ENCODE measurements around the gene ZNF202. TPM values are rescaled to one million over a fixed set of nuclear protein-coding genes. Genes with fewer than 3 reads are reported as not detected.

ZNF202 gene
- polyA plus RNA-seq (2012; ENCODE audit: missing spikeins) = 9.3 TPM

- peak; percentile 53; the same call in 1 of the 2 replicates for TF ChIP-seq POLR2AphosphoS5 (IDR thresholded peaks at IDR 0.05; ENCODE audit: low read depth, low read length)
- TF ChIP-seq POLR2A (IDR thresholded peaks at IDR 0.05; ENCODE audit: low read depth, low read length) = peak; percentile 70
- TF ChIP-seq TAF1 (IDR thresholded peaks at IDR 0.05; ENCODE audit: borderline replicate concordance, low read depth, low read length) = peak; percentile 20; the same call in 1 of the 2 replicates
- DNase-seq (ENCODE audit: insufficient read length) (peak; percentile 63), FAIRE-seq (peak; percentile 99)
Measured at GRCh38 chr11:123741159-123742030, at the start of gene ZNF202. Gene ZNF202 (minus strand): TSS chr11:123741660. CDS start chr11:123730888, 10,772 bp downstream.

GRCh38 chr11:123783536-123783935 lies 42.1 kb upstream of the ZNF202 start:
- FAIRE-seq (no peak), DNase-seq (ENCODE audit: insufficient read length) (no peak)
- TF ChIP-seq POLR2A (IDR thresholded peaks at IDR 0.05; ENCODE audit: low read depth, low read length) (no peak), TAF1 (IDR thresholded peaks at IDR 0.05; ENCODE audit: borderline replicate concordance, low read depth, low read length) (no peak), POLR2AphosphoS5 (IDR thresholded peaks at IDR 0.05; ENCODE audit: low read depth, low read length) (no peak)

- FAIRE-seq = no peak
- DNase-seq (ENCODE audit: insufficient read length) = no peak
- TF ChIP-seq POLR2A (IDR thresholded peaks at IDR 0.05; ENCODE audit: low read depth, low read length) (no peak), POLR2AphosphoS5 (IDR thresholded peaks at IDR 0.05; ENCODE audit: low read depth, low read length) (no peak), TAF1 (IDR thresholded peaks at IDR 0.05; ENCODE audit: borderline replicate concordance, low read depth, low read length) (no peak)
Measured at GRCh38 chr11:123778511-123778910, 37.1 kb upstream of the ZNF202 start.

- peak; percentile 40 for FAIRE-seq
- no peak for DNase-seq (ENCODE audit: insufficient read length)
Measured at GRCh38 chr11:123775715-123776549, 34.5 kb upstream of the ZNF202 start.

GRCh38 chr11:123775289-123775688 lies 33.8 kb upstream of the ZNF202 start:
- DNase-seq (ENCODE audit: insufficient read length) (no peak), FAIRE-seq (peak; percentile 5)
- TF ChIP-seq POLR2AphosphoS5 (IDR thresholded peaks at IDR 0.05; ENCODE audit: low read depth, low read length) = no peak
- no peak for TF ChIP-seq TAF1 (IDR thresholded peaks at IDR 0.05; ENCODE audit: borderline replicate concordance, low read depth, low read length)
- no peak for TF ChIP-seq POLR2A (IDR thresholded peaks at IDR 0.05; ENCODE audit: low read depth, low read length)

More at GRCh38 chr11:123775715-123776549, 34.5 kb upstream of the ZNF202 start:
- no peak for TF ChIP-seq POLR2A (IDR thresholded peaks at IDR 0.05; ENCODE audit: low read depth, low read length)
- no peak for TF ChIP-seq TAF1 (IDR thresholded peaks at IDR 0.05; ENCODE audit: borderline replicate concordance, low read depth, low read length)
- no peak for TF ChIP-seq POLR2AphosphoS5 (IDR thresholded peaks at IDR 0.05; ENCODE audit: low read depth, low read length)

GRCh38 chr11:123773959-123774358 lies 32.5 kb upstream of the ZNF202 start:
- no peak for DNase-seq (ENCODE audit: insufficient read length)
- TF ChIP-seq POLR2A (IDR thresholded peaks at IDR 0.05; ENCODE audit: low read depth, low read length) (no peak), POLR2AphosphoS5 (IDR thresholded peaks at IDR 0.05; ENCODE audit: low read depth, low read length) (no peak), TAF1 (IDR thresholded peaks at IDR 0.05; ENCODE audit: borderline replicate concordance, low read depth, low read length) (no peak)
- FAIRE-seq = no peak

- FAIRE-seq (no peak), DNase-seq (ENCODE audit: insufficient read length) (no peak)
- no peak for TF ChIP-seq TAF1 (IDR thresholded peaks at IDR 0.05; ENCODE audit: borderline replicate concordance, low read depth, low read length)
- TF ChIP-seq POLR2A (IDR thresholded peaks at IDR 0.05; ENCODE audit: low read depth, low read length) = no peak
Measured at GRCh38 chr11:123773026-123773425, 31.6 kb upstream of the ZNF202 start.

GRCh38 chr11:123771664-123772063 lies 30.2 kb upstream of the ZNF202 start:
- DNase-seq (ENCODE audit: insufficient read length) = no peak
- no peak for TF ChIP-seq POLR2AphosphoS5 (IDR thresholded peaks at IDR 0.05; ENCODE audit: low read depth, low read length)
- no peak for TF ChIP-seq POLR2A (IDR thresholded peaks at IDR 0.05; ENCODE audit: low read depth, low read length)
- TF ChIP-seq TAF1 (IDR thresholded peaks at IDR 0.05; ENCODE audit: borderline replicate concordance, low read depth, low read length) = no peak
- no peak for FAIRE-seq

- DNase-seq (ENCODE audit: insufficient read length) (no peak), FAIRE-seq (no peak)
- TF ChIP-seq POLR2A (IDR thresholded peaks at IDR 0.05; ENCODE audit: low read depth, low read length) (no peak), TAF1 (IDR thresholded peaks at IDR 0.05; ENCODE audit: borderline replicate concordance, low read depth, low read length) (no peak), POLR2AphosphoS5 (IDR thresholded peaks at IDR 0.05; ENCODE audit: low read depth, low read length) (no peak)
Measured at GRCh38 chr11:123770712-123771111, 29.3 kb upstream of the ZNF202 start.

- no peak for TF ChIP-seq TAF1 (IDR thresholded peaks at IDR 0.05; ENCODE audit: borderline replicate concordance, low read depth, low read length)
- FAIRE-seq (no peak), DNase-seq (ENCODE audit: insufficient read length) (no peak)
Measured at GRCh38 chr11:123765601-123766000, 24.1 kb upstream of the ZNF202 start.

GRCh38 chr11:123762422-123762821 lies 21.0 kb upstream of the ZNF202 start:
- DNase-seq (ENCODE audit: insufficient read length) = no peak

More at GRCh38 chr11:123762422-123762821, 21.0 kb upstream of the ZNF202 start:
- no peak for FAIRE-seq
- TF ChIP-seq TAF1 (IDR thresholded peaks at IDR 0.05; ENCODE audit: borderline replicate concordance, low read depth, low read length) = no peak
- no peak for TF ChIP-seq POLR2AphosphoS5 (IDR thresholded peaks at IDR 0.05; ENCODE audit: low read depth, low read length)
- no peak for TF ChIP-seq POLR2A (IDR thresholded peaks at IDR 0.05; ENCODE audit: low read depth, low read length)

Measured in GM12892 (cell line).